Caco-2 (cell line): Measurements from ENCODE around the gene KCNK15. TPM values are rescaled to one million over a fixed set of nuclear protein-coding genes. Genes with fewer than 3 reads are reported as not detected.

ENCODE experiments used
- BruUV-seq: library from RNA; stranded (reverse); fragments of 400-500 nt; replicated peaks from 2 replicates; lab custom pipeline; 2021; lab: Mats Ljungman, UMichigan
- CTCF ChIA-PET: fragments of 300-600 bp; sonication (Branson Sonifier 250); formaldehyde crosslinking; loops from one replicate; lab custom pipeline; 2022; ENCODE audit warnings: antibody characterized with exemption; lab: Charles Lee
- POLR2A ChIA-PET: fragments of 300-600 bp; sonication (Branson Sonifier 250); formaldehyde crosslinking; loops from one replicate; lab custom pipeline; 2022; ENCODE audit warnings: antibody characterized with exemption; lab: Charles Lee
- DNase-seq, 2 experiments: peaks; one replicate each; pipeline versions ENCODE4 v3.0.0 to v3.0.0-alpha.2; 2020 to 2022
- H3K27me3 ChIP-seq: replicated peaks from 2 replicates; pipeline ENCODE4 v1.6.0; 2011; ENCODE audit warnings: low read length; ENCODE audit not compliant: control insufficient read depth, insufficient read depth
- H3K36me3 ChIP-seq: 2 replicates; pipeline ENCODE4 v1.5.1; 2011; ENCODE audit warnings: low read length; ENCODE audit not compliant: control insufficient read depth, insufficient read depth
- H3K4me1 ChIP-seq: fragments of 250-450 bp; sonication (Bioruptor Pico); 2 replicates; pipeline ENCODE4 v1.5.1; 2020; ENCODE audit warnings: mild to moderate bottlenecking
- H3K4me3 ChIP-seq: 2 replicates; pipeline ENCODE4 v1.5.1; 2011; ENCODE audit warnings: low read depth, mild to moderate bottlenecking, control low read depth, low read length
- H3K9me3 ChIP-seq: fragments of 250-450 bp; sonication (Bioruptor Pico); 2 replicates; pipeline ENCODE4 v1.5.1; 2020; ENCODE audit warnings: mild to moderate bottlenecking, moderate library complexity
- H3K27ac Mint-ChIP-seq: one replicate; pipeline ENCODE4 v1.8.0; 2022; ENCODE audit warnings: mixed read lengths; ENCODE audit not compliant: unreplicated experiment
- H3K27me3 Mint-ChIP-seq: one replicate; pipeline ENCODE4 v1.8.0; 2022; ENCODE audit warnings: mixed read lengths; ENCODE audit not compliant: insufficient read depth, unreplicated experiment
- H3K36me3 Mint-ChIP-seq: one replicate; pipeline ENCODE4 v1.8.0; 2022; ENCODE audit warnings: mild to moderate bottlenecking, mixed read lengths; ENCODE audit not compliant: insufficient read depth, unreplicated experiment
- H3K4me1 Mint-ChIP-seq: one replicate; pipeline ENCODE4 v1.8.0; 2022; ENCODE audit warnings: low read depth, mixed read lengths; ENCODE audit not compliant: unreplicated experiment
- H3K4me3 Mint-ChIP-seq: one replicate; pipeline ENCODE4 v1.8.0; 2022; ENCODE audit warnings: mild to moderate bottlenecking, moderate library complexity, mixed read lengths; ENCODE audit not compliant: unreplicated experiment
- H3K9me3 Mint-ChIP-seq: one replicate; pipeline ENCODE4 v1.8.0; 2022; ENCODE audit warnings: mixed read lengths; ENCODE audit not compliant: unreplicated experiment
- CTCF ChIP-seq, 2 experiments: fragments of 200-600 bp in 1 of 2; IDR thresholded peaks; 1 replicate in 1 of 2; 2 replicates in 1 of 2; pipeline versions ENCODE4 v1.5.1 to v1.8.0; 2011 to 2022; ENCODE audit warnings: antibody characterized with exemption in 1 of 2, control low read depth in 1 of 2, inconsistent platforms in 1 of 2, low read depth in 1 of 2, low read length in 1 of 2, mild to moderate bottlenecking in 1 of 2, moderate library complexity in 1 of 2; ENCODE audit not compliant: insufficient read depth in 1 of 2, severe bottlenecking in 1 of 2, unreplicated experiment in 1 of 2
- intact Hi-C: fragments of 100-400 bp; cut with micrococcal nuclease; formaldehyde crosslinking; loops from one replicate; pipeline ENCODE4 v1.10.0; 2022; ENCODE audit not compliant: unreplicated experiment
- total RNA-seq: library from RNA; stranded (reverse); gene quantifications from 2 replicates; pipeline ENCODE4 v1.2.3, GENCODE V29; 2022

The KCNK15 gene
- total RNA-seq, 1 experiment from 2014 or later = 2.9 TPM

- no peaks in the 10 kb centered on the region for H3K36me3 ChIP-seq
- Mint-ChIP-seq H3K4me1 (peaks cover 4% of the 10 kb centered on the region), H3K27me3 (no peaks in the 10 kb centered on the region), H3K9me3 (no peaks in the 10 kb centered on the region), H3K36me3 (no peaks in the 10 kb centered on the region), H3K27ac (no peak overlapping the region), H3K4me3 (no peak overlapping the region)
- no peaks in the 10 kb centered on the region for H3K27me3 ChIP-seq
- ChIA-PET POLR2A (no interaction called here), CTCF (interaction anchor here (0.7 kb wide), 1 partner anchor 30 kb away, joined by 4 read pairs; no protein-coding TSS in a partner anchor)
- no peak for TF ChIP-seq CTCF (IDR thresholded peaks at IDR 0.05; ENCODE audit: insufficient read depth in 1 of 2, low read depth in 1 of 2, low read length in 1 of 2, severe bottlenecking in 1 of 2, unreplicated experiment in 1 of 2)
- H3K4me1 ChIP-seq = peaks cover 6% of the 10 kb centered on the region
- no peaks in the 10 kb centered on the region for H3K9me3 ChIP-seq
- H3K4me3 ChIP-seq = no peak overlapping the region
- no peak for DNase-seq
- no TSS peak for BruUV-seq
- intact Hi-C loops = no loop called here
These were observed 47.3 kb upstream of the KCNK15 start for GRCh38 chr20:44698351-44698750.

- ChIA-PET POLR2A (no interaction called here), CTCF (interaction anchor here (0.6 kb wide), 2 partner anchors 209 to 281 kb away, joined by 4 to 6 read pairs; partner anchors contain the start of gene PABPC1L)
- no peaks in the 10 kb centered on the region for H3K36me3 Mint-ChIP-seq
- no peak overlapping the region for H3K4me3 Mint-ChIP-seq
- H3K9me3 ChIP-seq = no peaks in the 10 kb centered on the region
- no TSS peak for BruUV-seq
- no peak overlapping the region for H3K4me3 ChIP-seq
- H3K4me1 Mint-ChIP-seq = no peaks in the 10 kb centered on the region
- no peaks in the 10 kb centered on the region for H3K27me3 Mint-ChIP-seq
- no peaks in the 10 kb centered on the region for H3K9me3 Mint-ChIP-seq
- no peak for TF ChIP-seq CTCF (IDR thresholded peaks at IDR 0.05; ENCODE audit: insufficient read depth in 1 of 2, low read depth in 1 of 2, low read length in 1 of 2, severe bottlenecking in 1 of 2, unreplicated experiment in 1 of 2)
- no peaks in the 10 kb centered on the region for H3K36me3 ChIP-seq
- no peaks in the 10 kb centered on the region; the same call in 1 of the 2 replicates for H3K27me3 ChIP-seq
- H3K27ac Mint-ChIP-seq = no peak overlapping the region
- intact Hi-C loops = no loop called here
- H3K4me1 ChIP-seq = no peaks in the 10 kb centered on the region
- DNase-seq = no peak
These were observed 45.4 kb upstream of the KCNK15 start for GRCh38 chr20:44700306-44700705.

- no peak for TF ChIP-seq CTCF (IDR thresholded peaks at IDR 0.05; ENCODE audit: insufficient read depth in 1 of 2, low read depth in 1 of 2, low read length in 1 of 2, severe bottlenecking in 1 of 2, unreplicated experiment in 1 of 2)
- CTCF ChIA-PET = no interaction called here
- Histone ChIP-seq H3K36me3 (no peaks in the 10 kb centered on the region), H3K4me3 (no peak overlapping the region), H3K4me1 (no peaks in the 10 kb centered on the region), H3K9me3 (no peaks in the 10 kb centered on the region), H3K27me3 (no peaks in the 10 kb centered on the region; the same call in 1 of the 2 replicates)
- H3K4me3 Mint-ChIP-seq = no peak overlapping the region
- no TSS peak for BruUV-seq
- intact Hi-C loops = no loop called here
- no peaks in the 10 kb centered on the region for H3K27me3 Mint-ChIP-seq
- no peaks in the 10 kb centered on the region for H3K4me1 Mint-ChIP-seq
- H3K27ac Mint-ChIP-seq = no peak overlapping the region
- no peak for DNase-seq
- no peaks in the 10 kb centered on the region for H3K36me3 Mint-ChIP-seq
- no peaks in the 10 kb centered on the region for H3K9me3 Mint-ChIP-seq
- POLR2A ChIA-PET = no interaction called here
These were observed 44.4 kb upstream of the KCNK15 start for GRCh38 chr20:44701118-44701857.
